Vagina (tissue), 2 donors: ENCODE data around the gene GALNT17. TPM values are rescaled to one million over a fixed set of nuclear protein-coding genes. Genes with fewer than 3 reads are reported as not detected.

Source experiments
- DNase-seq, 2 donors: peaks; one replicate each; pipeline ENCODE4 v3.0.0-alpha.2; 2017; ENCODE audit errors: extremely low spot score in 2 of 2
- H3K27ac ChIP-seq: fragments of 200-600 bp; sonication (generic); one replicate; pipeline ENCODE4 v1.5.1; 2019
- H3K27me3 ChIP-seq: fragments of 200-600 bp; sonication (generic); one replicate; pipeline ENCODE4 v1.5.1; 2019
- H3K36me3 ChIP-seq, 2 donors: fragments of 200-600 bp; sonication (generic); one replicate each; pipeline ENCODE4 v1.5.1; 2017 to 2019
- H3K4me1 ChIP-seq: fragments of 200-600 bp; sonication (generic); one replicate; pipeline ENCODE4 v1.5.1; 2019
- H3K4me3 ChIP-seq, 2 donors: fragments of 200-600 bp; sonication (generic); 1 replicate in 1 of 2; 2 replicates in 1 of 2; pipeline ENCODE4 v1.5.1; 2016 to 2019
- H3K9me3 ChIP-seq: fragments of 200-600 bp; sonication (generic); one replicate; pipeline ENCODE4 v1.5.1; 2019
- POLR2A ChIP-seq, 2 donors: fragments of 450-650 bp; IDR thresholded peaks; one replicate each; pipeline ENCODE4 v1.6.1; 2017; ENCODE audit warnings: antibody characterized with exemption in 2 of 2, mild to moderate bottlenecking in 2 of 2, moderate library complexity in 2 of 2
- POLR2AphosphoS5 ChIP-seq, 2 donors: sonication (generic); formaldehyde crosslinking; IDR thresholded peaks; one replicate each; pipeline ENCODE4 v1.9.0; 2017; ENCODE audit warnings: antibody characterized with exemption in 2 of 2, mild to moderate bottlenecking in 2 of 2, low read depth in 1 of 2; ENCODE audit not compliant: insufficient read depth in 1 of 2
- intact Hi-C: fragments of 100-400 bp; cut with DNase I; formaldehyde crosslinking; loops from one replicate; pipeline ENCODE4 v1.15.1; 2023
- total RNA-seq: library from RNA; depleted of rRNA; stranded (reverse); fragments of >200 nt; gene quantifications from one replicate; pipeline ENCODE4 v1.2.3, GENCODE V29; 2016
- TF ChIP-seq, protein P1 (sequence below), 3 experiments: fragments of 450-650 bp in 2 of 3; fragments of 200-600 bp in 1 of 3; sonication (generic) in 1 of 3; IDR thresholded peaks; one replicate each; pipeline ENCODE4 v1.5.1; 2017 to 2019; ENCODE audit warnings: antibody characterized with exemption in 3 of 3, mild to moderate bottlenecking in 2 of 3, moderate library complexity in 2 of 3

Gene GALNT17
- total RNA-seq, 1 donor from 2014 or later = 3.9 TPM

GRCh38 chr7:71526106-71526505 lies 394.2 kb downstream of the GALNT17 start:
- Histone ChIP-seq H3K9me3 (no peaks in the 10 kb centered on the region), H3K27ac (no peak overlapping the region), H3K4me1 (no peaks in the 10 kb centered on the region), H3K4me3 (no peak overlapping the region), H3K36me3 (no peaks in the 10 kb centered on the region), H3K27me3 (no peaks in the 10 kb centered on the region)
- intact Hi-C loops = no loop called here
- no peak for TF ChIP-seq POLR2AphosphoS5 (IDR thresholded peaks at IDR 0.05; ENCODE audit: insufficient read depth in 1 of 2, low read depth in 1 of 2)
- TF ChIP-seq, protein P1, sequence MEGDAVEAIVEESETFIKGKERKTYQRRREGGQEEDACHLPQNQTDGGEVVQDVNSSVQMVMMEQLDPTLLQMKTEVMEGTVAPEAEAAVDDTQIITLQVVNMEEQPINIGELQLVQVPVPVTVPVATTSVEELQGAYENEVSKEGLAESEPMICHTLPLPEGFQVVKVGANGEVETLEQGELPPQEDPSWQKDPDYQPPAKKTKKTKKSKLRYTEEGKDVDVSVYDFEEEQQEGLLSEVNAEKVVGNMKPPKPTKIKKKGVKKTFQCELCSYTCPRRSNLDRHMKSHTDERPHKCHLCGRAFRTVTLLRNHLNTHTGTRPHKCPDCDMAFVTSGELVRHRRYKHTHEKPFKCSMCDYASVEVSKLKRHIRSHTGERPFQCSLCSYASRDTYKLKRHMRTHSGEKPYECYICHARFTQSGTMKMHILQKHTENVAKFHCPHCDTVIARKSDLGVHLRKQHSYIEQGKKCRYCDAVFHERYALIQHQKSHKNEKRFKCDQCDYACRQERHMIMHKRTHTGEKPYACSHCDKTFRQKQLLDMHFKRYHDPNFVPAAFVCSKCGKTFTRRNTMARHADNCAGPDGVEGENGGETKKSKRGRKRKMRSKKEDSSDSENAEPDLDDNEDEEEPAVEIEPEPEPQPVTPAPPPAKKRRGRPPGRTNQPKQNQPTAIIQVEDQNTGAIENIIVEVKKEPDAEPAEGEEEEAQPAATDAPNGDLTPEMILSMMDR (IDR thresholded peaks at IDR 0.05) = no peak
- TF ChIP-seq POLR2A (IDR thresholded peaks at IDR 0.05) = no peak
- no peak for DNase-seq

- DNase-seq = no peak
- Histone ChIP-seq H3K4me1 (no peaks in the 10 kb centered on the region), H3K36me3 (no peaks in the 10 kb centered on the region), H3K27ac (no peak overlapping the region), H3K9me3 (no peaks in the 10 kb centered on the region), H3K4me3 (no peak overlapping the region), H3K27me3 (no peaks in the 10 kb centered on the region)
- intact Hi-C loops = no loop called here
- TF ChIP-seq POLR2AphosphoS5 (IDR thresholded peaks at IDR 0.05; ENCODE audit: insufficient read depth in 1 of 2, low read depth in 1 of 2) = no peak
- TF ChIP-seq, protein P1 (IDR thresholded peaks at IDR 0.05) = no peak
- TF ChIP-seq POLR2A (IDR thresholded peaks at IDR 0.05) = no peak
Observed at GRCh38 chr7:71527213-71527612, 395.3 kb downstream of the GALNT17 start.

- no peak for DNase-seq
- intact Hi-C loops = no loop called here
Observed at GRCh38 chr7:71535616-71536015, 403.7 kb downstream of the GALNT17 start.

DNA sequence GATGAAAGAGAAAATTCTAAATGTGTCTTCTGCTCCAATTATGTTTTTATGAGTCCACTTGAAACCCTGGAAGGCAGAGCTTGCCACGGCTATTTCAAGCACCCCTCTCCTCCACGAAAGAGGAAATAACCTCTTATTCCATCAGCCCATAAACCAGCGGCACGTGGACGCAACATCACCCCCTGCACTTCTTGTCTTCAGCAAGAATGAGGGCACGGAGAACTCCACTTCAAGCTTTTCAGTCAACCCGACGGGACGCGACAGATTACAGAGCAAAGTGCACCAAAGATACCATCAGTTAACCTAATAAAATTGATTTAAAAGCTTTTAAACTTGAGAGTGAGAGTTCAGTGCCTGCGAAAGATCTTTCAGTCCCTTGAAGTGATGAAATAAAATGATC lies 406.3 kb downstream of the GALNT17 start:
- Histone ChIP-seq H3K4me3 (no peak overlapping the region), H3K36me3 (no peaks in the 10 kb centered on the region), H3K27ac (no peak overlapping the region), H3K4me1 (no peaks in the 10 kb centered on the region), H3K27me3 (no peaks in the 10 kb centered on the region), H3K9me3 (no peaks in the 10 kb centered on the region)
- DNase-seq = no peak
- intact Hi-C loops = no loop called here
- TF ChIP-seq POLR2AphosphoS5 (IDR thresholded peaks at IDR 0.05; ENCODE audit: insufficient read depth in 1 of 2, low read depth in 1 of 2) (no peak), POLR2A (IDR thresholded peaks at IDR 0.05) (no peak)
- TF ChIP-seq, protein P1 (IDR thresholded peaks at IDR 0.05) = no peak

More at GRCh38 chr7:71535616-71536015, 403.7 kb downstream of the GALNT17 start:
- H3K4me3 ChIP-seq = no peak overlapping the region
- no peak overlapping the region for H3K27ac ChIP-seq
- no peak for TF ChIP-seq POLR2A (IDR thresholded peaks at IDR 0.05)
- TF ChIP-seq POLR2AphosphoS5 (IDR thresholded peaks at IDR 0.05; ENCODE audit: insufficient read depth in 1 of 2, low read depth in 1 of 2) = no peak
- TF ChIP-seq, protein P1 (IDR thresholded peaks at IDR 0.05) = no peak
- no peaks in the 10 kb centered on the region for H3K36me3 ChIP-seq
- H3K4me1 ChIP-seq = no peaks in the 10 kb centered on the region
- no peaks in the 10 kb centered on the region for H3K9me3 ChIP-seq
- no peaks in the 10 kb centered on the region for H3K27me3 ChIP-seq

GRCh38 chr7:71539615-71540014 lies 407.7 kb downstream of the GALNT17 start:
- Histone ChIP-seq H3K36me3 (no peaks in the 10 kb centered on the region), H3K4me3 (no peak overlapping the region), H3K27me3 (no peaks in the 10 kb centered on the region), H3K27ac (no peak overlapping the region), H3K4me1 (no peaks in the 10 kb centered on the region), H3K9me3 (no peaks in the 10 kb centered on the region)
- TF ChIP-seq, protein P1 (IDR thresholded peaks at IDR 0.05) = no peak
- TF ChIP-seq POLR2A (IDR thresholded peaks at IDR 0.05) (no peak), POLR2AphosphoS5 (IDR thresholded peaks at IDR 0.05; ENCODE audit: insufficient read depth in 1 of 2, low read depth in 1 of 2) (no peak)
- intact Hi-C loops = no loop called here
- no peak for DNase-seq
